DND-41 (cell line): ENCODE measurements around the gene FBXW5.

Experiments
- EZH2 ChIP-seq: IDR thresholded peaks from 3 replicates; pipeline ENCODE4 v1.6.1; 2012; ENCODE audit warnings: borderline replicate concordance, low read depth, mild to moderate bottlenecking, moderate library complexity, low read length, inconsistent platforms; ENCODE audit not compliant: severe bottlenecking
- TF ChIP-seq, protein P1 (sequence below): IDR thresholded peaks from 2 replicates; pipeline ENCODE4 v1.5.1; 2012; ENCODE audit warnings: borderline replicate concordance, low read length, moderate library complexity, mild to moderate bottlenecking; ENCODE audit not compliant: poor library complexity, severe bottlenecking; ENCODE audit errors: extremely low read depth

DNA sequence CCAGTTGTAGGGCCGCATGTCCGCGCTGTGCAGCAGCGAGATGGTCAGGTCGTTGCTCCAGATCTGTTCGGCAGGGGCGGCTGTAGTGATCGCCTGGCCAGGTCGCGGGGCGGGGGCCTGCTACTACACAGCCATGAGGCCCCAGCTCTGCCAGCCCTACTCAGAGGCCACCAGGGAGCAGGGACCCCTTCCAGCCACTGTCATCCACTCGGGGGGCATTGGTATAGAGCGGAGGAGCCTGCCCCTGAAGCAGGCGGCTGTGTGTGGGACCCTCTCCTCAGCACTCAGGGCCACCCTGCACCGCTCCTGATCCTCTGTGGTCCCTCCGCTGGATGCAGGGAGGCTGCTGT lies 1.7 kb downstream of the FBXW5 start:
- TF ChIP-seq, protein P1, sequence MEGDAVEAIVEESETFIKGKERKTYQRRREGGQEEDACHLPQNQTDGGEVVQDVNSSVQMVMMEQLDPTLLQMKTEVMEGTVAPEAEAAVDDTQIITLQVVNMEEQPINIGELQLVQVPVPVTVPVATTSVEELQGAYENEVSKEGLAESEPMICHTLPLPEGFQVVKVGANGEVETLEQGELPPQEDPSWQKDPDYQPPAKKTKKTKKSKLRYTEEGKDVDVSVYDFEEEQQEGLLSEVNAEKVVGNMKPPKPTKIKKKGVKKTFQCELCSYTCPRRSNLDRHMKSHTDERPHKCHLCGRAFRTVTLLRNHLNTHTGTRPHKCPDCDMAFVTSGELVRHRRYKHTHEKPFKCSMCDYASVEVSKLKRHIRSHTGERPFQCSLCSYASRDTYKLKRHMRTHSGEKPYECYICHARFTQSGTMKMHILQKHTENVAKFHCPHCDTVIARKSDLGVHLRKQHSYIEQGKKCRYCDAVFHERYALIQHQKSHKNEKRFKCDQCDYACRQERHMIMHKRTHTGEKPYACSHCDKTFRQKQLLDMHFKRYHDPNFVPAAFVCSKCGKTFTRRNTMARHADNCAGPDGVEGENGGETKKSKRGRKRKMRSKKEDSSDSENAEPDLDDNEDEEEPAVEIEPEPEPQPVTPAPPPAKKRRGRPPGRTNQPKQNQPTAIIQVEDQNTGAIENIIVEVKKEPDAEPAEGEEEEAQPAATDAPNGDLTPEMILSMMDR, result no peak
- no peak for TF ChIP-seq EZH2
